ENCODE data around the gene IFNG-AS1. TPM values are rescaled to one million over a fixed set of nuclear protein-coding genes. Genes with fewer than 3 reads are reported as not detected.

The IFNG-AS1 gene
- polyA plus RNA-seq, 2 of the 4 experiments (the other 2 are of a cell fraction) = not detected

DNA sequence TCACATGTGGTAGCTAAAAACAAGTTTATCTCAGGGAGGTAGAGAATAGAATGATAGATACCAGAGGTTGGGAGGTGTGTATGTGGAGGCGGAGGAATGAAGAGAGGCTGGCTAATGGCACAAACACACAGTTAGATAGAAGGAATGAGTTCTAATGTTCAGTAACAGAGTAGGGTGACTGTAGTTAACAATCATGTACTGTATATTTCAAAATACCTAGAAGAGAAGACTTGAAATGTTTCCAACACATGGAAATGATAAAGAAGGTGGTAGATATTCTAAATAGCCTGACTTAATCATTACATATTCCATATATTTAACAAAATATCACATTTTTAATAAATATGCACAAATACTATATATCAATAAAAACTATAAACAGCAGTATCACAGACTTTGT, 8.9 kb upstream of the IFNG-AS1 start:
- H3K27ac ChIP-seq = no peak overlapping the region
- no peak for TF ChIP-seq HOXB5 (CRISPR knock-in tag; IDR thresholded peaks at IDR 0.05)
- no peaks in the 10 kb centered on the region for H3K4me1 ChIP-seq
- ChIA-PET POLR2A (no interaction called here), CTCF (interaction anchor here (1.2 to 1.4 kb wide), 2 partner anchors 624 to 1119 kb away, joined by 3 read pairs; no protein-coding TSS in a partner anchor)
- DNase-seq (ENCODE audit: low read depth in 1 of 2, low spot score in 1 of 2) (no peak), FAIRE-seq (no peak), ATAC-seq (no peak)
- 88% methylated on average over 1 of the region's 1 CpG for WGBS (ENCODE audit: missing lambda C conversion rate)
- H3K4me3 ChIP-seq = no peak overlapping the region
- peaks cover 5% of the 10 kb centered on the region; the same call in 1 of the 3 replicates for H3K9me3 ChIP-seq
- no peak overlapping the region for H3K4me2 ChIP-seq

DNA sequence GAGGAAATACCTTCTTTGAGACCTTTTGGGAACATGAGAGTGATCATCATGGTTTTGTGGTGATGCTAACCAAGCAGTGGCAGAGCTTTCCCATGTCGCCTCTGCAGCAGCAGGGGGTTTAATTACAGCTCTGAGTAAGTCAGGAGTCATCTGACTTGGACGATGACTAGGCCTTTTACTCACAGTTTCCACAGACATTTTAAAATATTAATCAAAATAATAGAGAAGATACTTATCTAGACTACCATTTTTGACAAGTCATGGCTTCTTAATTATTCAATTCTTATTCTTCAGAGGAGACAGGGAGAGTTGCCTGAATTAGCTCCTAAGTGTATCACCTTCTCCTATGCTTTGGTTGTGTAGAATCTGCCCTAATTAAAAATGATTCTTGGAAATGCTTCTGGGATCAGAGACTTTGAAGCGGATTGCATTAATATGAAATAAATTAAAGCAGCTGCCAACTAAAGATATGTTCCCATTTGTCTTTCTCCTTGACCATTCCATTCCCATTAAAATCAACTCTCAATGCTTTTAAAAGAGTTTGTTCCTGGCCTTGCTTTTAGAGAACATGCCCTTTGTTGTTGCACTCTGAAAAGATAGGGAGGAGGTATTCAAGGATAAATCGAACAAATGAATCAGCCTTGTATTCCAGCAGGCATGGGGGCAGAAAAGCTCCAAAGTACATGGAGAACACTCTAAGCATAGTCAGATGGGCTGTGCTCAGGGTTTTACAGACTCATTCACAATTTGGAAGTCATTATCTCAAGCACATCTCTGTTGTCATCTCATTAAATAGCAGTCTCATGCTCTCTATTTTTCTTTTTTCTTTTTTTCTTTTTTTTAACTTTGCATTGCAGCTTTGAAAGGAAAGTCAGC, 7.7 kb upstream of the IFNG-AS1 start:
- Histone ChIP-seq H3K4me2 (0 out of 3 replicates have a peak overlapping the region, but pooled peaks have one; percentile 10), H3K4me3 (no peak overlapping the region), H3K4me1 (no peaks in the 10 kb centered on the region), H3K27ac (no peak overlapping the region), H3K9me3 (peaks cover 3% of the 10 kb centered on the region; the same call in 1 of the 3 replicates)
- ATAC-seq (peak in 1 of 2 experiments; percentile 46; a peak in 1 of 6 replicates), DNase-seq (ENCODE audit: low read depth in 1 of 2, low spot score in 1 of 2) (peak; percentile 7 to 33), FAIRE-seq (no peak)
- CTCF ChIA-PET = interaction anchor here (1.2 to 1.3 kb wide), 2 partner anchors 39 to 1120 kb away, joined by 3 to 5 read pairs; no protein-coding TSS in a partner anchor
- POLR2A ChIA-PET = no interaction called here
- 39% methylated on average over 4 of the region's 4 CpGs for WGBS (ENCODE audit: missing lambda C conversion rate)
- 0 out of 2 replicates have a peak, but pooled peaks have one; percentile 18 for TF ChIP-seq NFE2L2 (conservative IDR thresholded peaks at IDR 0.05; ENCODE audit: low read length)
- no peak for TF ChIP-seq HEYL (CRISPR knock-in tag; IDR thresholded peaks at IDR 0.05)

DNA sequence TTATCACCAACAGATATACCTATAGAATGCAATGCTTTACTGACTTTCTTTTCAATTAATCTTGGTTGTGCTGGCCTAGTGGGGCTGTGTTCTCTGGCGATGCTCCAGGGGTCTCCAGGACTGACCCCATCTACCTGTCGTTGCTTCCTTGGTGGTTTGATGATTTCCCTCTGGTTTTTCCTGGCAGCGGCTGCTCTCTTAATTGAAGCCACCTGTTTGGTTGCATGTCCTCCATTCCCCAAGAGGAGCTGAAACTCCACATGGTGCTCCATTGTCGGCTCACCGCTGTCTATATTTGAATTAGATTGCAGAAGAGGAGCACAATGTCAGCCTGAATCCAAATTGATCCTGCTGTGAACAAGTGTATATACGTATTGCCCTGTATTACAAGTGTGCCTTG, 7.1 kb upstream of the IFNG-AS1 start:
- ChIA-PET POLR2A (no interaction called here), CTCF (interaction anchor here (0.7 to 1.3 kb wide), 2 partner anchors 39 to 62 kb away, joined by 3 to 5 read pairs; no protein-coding TSS in a partner anchor)
- WGBS (ENCODE audit: missing lambda C conversion rate) = 59% methylated on average over 6 of the region's 6 CpGs
- Histone ChIP-seq H3K27ac (no peak overlapping the region), H3K4me1 (no peaks in the 10 kb centered on the region), H3K4me2 (no peak overlapping the region), H3K9me3 (peaks cover 3% of the 10 kb centered on the region; the same call in 1 of the 3 replicates), H3K4me3 (no peak overlapping the region)
- TF ChIP-seq, protein P1, sequence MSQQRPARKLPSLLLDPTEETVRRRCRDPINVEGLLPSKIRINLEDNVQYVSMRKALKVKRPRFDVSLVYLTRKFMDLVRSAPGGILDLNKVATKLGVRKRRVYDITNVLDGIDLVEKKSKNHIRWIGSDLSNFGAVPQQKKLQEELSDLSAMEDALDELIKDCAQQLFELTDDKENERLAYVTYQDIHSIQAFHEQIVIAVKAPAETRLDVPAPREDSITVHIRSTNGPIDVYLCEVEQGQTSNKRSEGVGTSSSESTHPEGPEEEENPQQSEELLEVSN (IDR thresholded peaks at IDR 0.05; ENCODE audit: borderline replicate concordance, low read depth) = no peak
- TF ChIP-seq FOSL2 (IDR thresholded peaks at IDR 0.05) (no peak), FOSL2 (CRISPR knock-in tag; IDR thresholded peaks at IDR 0.05) (no peak), RNF2 (IDR thresholded peaks at IDR 0.05; ENCODE audit: borderline replicate concordance, low read depth) (no peak), BHLHE40 (IDR thresholded peaks at IDR 0.05; ENCODE audit: low read depth, low read length) (no peak), PHF8 (IDR thresholded peaks at IDR 0.05; ENCODE audit: borderline replicate concordance, low read depth) (no peak), MYC (IDR thresholded peaks at IDR 0.05; ENCODE audit: borderline replicate concordance, low read length) (no peak), POLR2A (IDR thresholded peaks at IDR 0.05; ENCODE audit: low read length) (no peak), HDAC2 (IDR thresholded peaks at IDR 0.05) (no peak), CBX8 (IDR thresholded peaks at IDR 0.05) (no peak), ZC3H11A (IDR thresholded peaks at IDR 0.05) (no peak), CHD4 (IDR thresholded peaks at IDR 0.05; ENCODE audit: borderline replicate concordance) (no peak), JUNB (IDR thresholded peaks at IDR 0.05) (no peak), HEYL (CRISPR knock-in tag; IDR thresholded peaks at IDR 0.05) (no peak), CEBPB (IDR thresholded peaks at IDR 0.05) (no peak), JUN (IDR thresholded peaks at IDR 0.05) (no peak), MAFK (IDR thresholded peaks at IDR 0.05; ENCODE audit: partially characterized antibody) (no peak)
- TF ChIP-seq, protein P2, sequence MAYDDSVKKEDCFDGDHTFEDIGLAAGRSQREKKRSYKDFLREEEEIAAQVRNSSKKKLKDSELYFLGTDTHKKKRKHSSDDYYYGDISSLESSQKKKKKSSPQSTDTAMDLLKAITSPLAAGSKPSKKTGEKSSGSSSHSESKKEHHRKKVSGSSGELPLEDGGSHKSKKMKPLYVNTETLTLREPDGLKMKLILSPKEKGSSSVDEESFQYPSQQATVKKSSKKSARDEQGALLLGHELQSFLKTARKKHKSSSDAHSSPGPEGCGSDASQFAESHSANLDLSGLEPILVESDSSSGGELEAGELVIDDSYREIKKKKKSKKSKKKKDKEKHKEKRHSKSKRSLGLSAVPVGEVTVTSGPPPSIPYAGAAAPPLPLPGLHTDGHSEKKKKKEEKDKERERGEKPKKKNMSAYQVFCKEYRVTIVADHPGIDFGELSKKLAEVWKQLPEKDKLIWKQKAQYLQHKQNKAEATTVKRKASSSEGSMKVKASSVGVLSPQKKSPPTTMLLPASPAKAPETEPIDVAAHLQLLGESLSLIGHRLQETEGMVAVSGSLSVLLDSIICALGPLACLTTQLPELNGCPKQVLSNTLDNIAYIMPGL (CRISPR knock-in tag; IDR thresholded peaks at IDR 0.05; ENCODE audit: borderline replicate concordance) = no peak
- no peak for DNase-seq (ENCODE audit: low read depth in 1 of 2, low spot score in 1 of 2)
- no peak for ATAC-seq
- no peak for FAIRE-seq
